Measurements from ENCODE around the gene AGXT2. TPM values are rescaled to one million over a fixed set of nuclear protein-coding genes. Genes with fewer than 3 reads are reported as not detected.

AGXT2 gene
- total and polyA plus RNA-seq, 2 of the 13 experiments (the other 11 are each of a cell fraction or from before 2014, with no cell fraction given): 0.04 to 0.13 TPM

DNA sequence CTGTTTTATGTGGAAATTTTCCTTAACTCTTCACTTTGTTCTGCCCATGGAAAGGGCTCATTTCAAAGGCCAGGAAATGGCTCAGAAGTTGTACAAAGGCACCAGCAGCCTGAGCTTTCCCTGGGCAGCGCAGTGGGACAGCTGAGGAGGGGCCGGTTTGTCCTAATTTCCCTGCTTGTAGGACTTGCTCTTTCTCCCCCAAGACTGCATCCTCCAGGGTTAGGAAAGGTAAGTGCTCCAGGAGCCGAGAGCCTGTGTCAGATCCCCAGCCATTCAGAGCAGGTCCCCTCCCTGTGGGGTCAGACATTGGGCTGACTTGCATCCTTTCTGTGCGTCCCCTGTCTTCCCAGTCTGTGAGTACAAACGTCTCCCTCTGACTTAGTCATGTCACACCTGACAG, 43.5 kb downstream of the AGXT2 start (continued):
- TF ChIP-seq, protein P1, sequence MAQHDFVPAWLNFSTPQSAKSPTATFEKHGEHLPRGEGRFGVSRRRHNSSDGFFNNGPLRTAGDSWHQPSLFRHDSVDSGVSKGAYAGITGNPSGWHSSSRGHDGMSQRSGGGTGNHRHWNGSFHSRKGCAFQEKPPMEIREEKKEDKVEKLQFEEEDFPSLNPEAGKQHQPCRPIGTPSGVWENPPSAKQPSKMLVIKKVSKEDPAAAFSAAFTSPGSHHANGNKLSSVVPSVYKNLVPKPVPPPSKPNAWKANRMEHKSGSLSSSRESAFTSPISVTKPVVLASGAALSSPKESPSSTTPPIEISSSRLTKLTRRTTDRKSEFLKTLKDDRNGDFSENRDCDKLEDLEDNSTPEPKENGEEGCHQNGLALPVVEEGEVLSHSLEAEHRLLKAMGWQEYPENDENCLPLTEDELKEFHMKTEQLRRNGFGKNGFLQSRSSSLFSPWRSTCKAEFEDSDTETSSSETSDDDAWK (CRISPR knock-in tag; IDR thresholded peaks at IDR 0.05): no peak
- TF ChIP-seq KDM5A (IDR thresholded peaks at IDR 0.05; ENCODE audit: borderline replicate concordance, low read length): no peak
- TF ChIP-seq, protein P2, sequence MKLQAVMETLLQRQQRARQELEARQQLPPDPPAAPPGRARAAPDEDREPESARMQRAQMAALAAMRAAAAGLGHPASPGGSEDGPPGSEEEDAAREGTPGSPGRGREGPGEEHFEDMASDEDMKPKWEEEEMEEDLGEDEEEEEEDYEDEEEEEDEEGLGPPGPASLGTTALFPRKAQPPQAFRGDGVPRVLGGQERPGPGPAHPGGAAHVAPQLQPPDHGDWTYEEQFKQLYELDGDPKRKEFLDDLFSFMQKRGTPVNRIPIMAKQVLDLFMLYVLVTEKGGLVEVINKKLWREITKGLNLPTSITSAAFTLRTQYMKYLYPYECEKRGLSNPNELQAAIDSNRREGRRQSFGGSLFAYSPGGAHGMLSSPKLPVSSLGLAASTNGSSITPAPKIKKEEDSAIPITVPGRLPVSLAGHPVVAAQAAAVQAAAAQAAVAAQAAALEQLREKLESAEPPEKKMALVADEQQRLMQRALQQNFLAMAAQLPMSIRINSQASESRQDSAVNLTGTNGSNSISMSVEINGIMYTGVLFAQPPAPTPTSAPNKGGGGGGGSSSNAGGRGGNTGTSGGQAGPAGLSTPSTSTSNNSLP (IDR thresholded peaks at IDR 0.05; ENCODE audit: low read depth, low read length): no peak
- TF ChIP-seq, protein P3, sequence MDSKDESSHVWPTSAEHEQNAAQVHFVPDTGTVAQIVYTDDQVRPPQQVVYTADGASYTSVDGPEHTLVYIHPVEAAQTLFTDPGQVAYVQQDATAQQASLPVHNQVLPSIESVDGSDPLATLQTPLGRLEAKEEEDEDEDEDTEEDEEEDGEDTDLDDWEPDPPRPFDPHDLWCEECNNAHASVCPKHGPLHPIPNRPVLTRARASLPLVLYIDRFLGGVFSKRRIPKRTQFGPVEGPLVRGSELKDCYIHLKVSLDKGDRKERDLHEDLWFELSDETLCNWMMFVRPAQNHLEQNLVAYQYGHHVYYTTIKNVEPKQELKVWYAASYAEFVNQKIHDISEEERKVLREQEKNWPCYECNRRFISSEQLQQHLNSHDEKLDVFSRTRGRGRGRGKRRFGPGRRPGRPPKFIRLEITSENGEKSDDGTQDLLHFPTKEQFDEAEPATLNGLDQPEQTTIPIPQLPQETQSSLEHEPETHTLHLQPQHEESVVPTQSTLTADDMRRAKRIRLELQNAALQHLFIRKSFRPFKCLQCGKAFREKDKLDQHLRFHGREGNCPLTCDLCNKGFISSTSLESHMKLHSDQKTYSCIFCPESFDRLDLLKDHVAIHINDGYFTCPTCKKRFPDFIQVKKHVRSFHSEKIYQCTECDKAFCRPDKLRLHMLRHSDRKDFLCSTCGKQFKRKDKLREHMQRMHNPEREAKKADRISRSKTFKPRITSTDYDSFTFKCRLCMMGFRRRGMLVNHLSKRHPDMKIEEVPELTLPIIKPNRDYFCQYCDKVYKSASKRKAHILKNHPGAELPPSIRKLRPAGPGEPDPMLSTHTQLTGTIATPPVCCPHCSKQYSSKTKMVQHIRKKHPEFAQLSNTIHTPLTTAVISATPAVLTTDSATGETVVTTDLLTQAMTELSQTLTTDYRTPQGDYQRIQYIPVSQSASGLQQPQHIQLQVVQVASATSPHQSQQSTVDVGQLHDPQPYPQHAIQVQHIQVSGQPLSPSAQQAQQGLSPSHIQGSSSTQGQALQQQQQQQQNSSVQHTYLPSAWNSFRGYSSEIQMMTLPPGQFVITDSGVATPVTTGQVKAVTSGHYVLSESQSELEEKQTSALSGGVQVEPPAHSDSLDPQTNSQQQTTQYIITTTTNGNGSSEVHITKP (CRISPR knock-in tag; IDR thresholded peaks at IDR 0.05; ENCODE audit: low read depth): no peak
- no peak for TF ChIP-seq RXRB (CRISPR knock-in tag; IDR thresholded peaks at IDR 0.05; ENCODE audit: borderline replicate concordance)
- TF ChIP-seq ATRX (CRISPR knock-in tag; IDR thresholded peaks at IDR 0.05; ENCODE audit: borderline replicate concordance): no peak
- TF ChIP-seq ZNF556 (CRISPR knock-in tag; IDR thresholded peaks at IDR 0.05; ENCODE audit: borderline replicate concordance): no peak
- TF ChIP-seq ZFYVE20 (CRISPR knock-in tag; IDR thresholded peaks at IDR 0.05; ENCODE audit: borderline replicate concordance, low read depth): no peak
